GM21723 (cell line): ENCODE measurements around the gene CDH4.
"Not testable (repeated sequence)": the region's sequence is repeated elsewhere in the genome, so short reads cannot be mapped to it uniquely, and the experiment has no call there.

ENCODE experiments used
- ATAC-seq: cut with Tn5 transposase; IDR thresholded peaks from one replicate; pipeline ENCODE4 v1.9.1; 2021; ENCODE audit warnings: mild to moderate bottlenecking, moderate library complexity; ENCODE audit not compliant: unreplicated experiment

CDH4 gene

GRCh38 chr20:61253640-61254511, 1.8 kb downstream of the CDH4 start:
- ATAC-seq = no peak

GRCh38 chr20:61254881-61255626, 3.0 kb downstream of the CDH4 start:
- no peak for ATAC-seq

GRCh38 chr20:61256365-61256764, 4.3 kb downstream of the CDH4 start:
- ATAC-seq = no peak

- no peak for ATAC-seq
Observed at GRCh38 chr20:61256824-61257223, 4.8 kb downstream of the CDH4 start.

GRCh38 chr20:61257611-61258010, 5.5 kb downstream of the CDH4 start:
- no peak for ATAC-seq

- no peak for ATAC-seq
Observed at GRCh38 chr20:61259741-61260140, 7.7 kb downstream of the CDH4 start.

GRCh38 chr20:61260905-61261304, 8.8 kb downstream of the CDH4 start:
- no peak for ATAC-seq

GRCh38 chr20:61262036-61262435, 10.0 kb downstream of the CDH4 start:
- no peak for ATAC-seq

- ATAC-seq = no peak
Observed at GRCh38 chr20:61262514-61262913, 10.5 kb downstream of the CDH4 start.

- ATAC-seq = no peak
Observed at GRCh38 chr20:61263084-61263695, 11.1 kb downstream of the CDH4 start.

- no peak for ATAC-seq
Observed at GRCh38 chr20:61263938-61264337, 11.9 kb downstream of the CDH4 start.

- no peak for ATAC-seq
Observed at GRCh38 chr20:61267241-61267640, 15.2 kb downstream of the CDH4 start.

GRCh38 chr20:61268024-61268423, 16.0 kb downstream of the CDH4 start:
- no peak for ATAC-seq

GRCh38 chr20:61271312-61272231, 19.5 kb downstream of the CDH4 start:
- no peak for ATAC-seq

- not testable (repeated sequence) for ATAC-seq
Observed at GRCh38 chr20:61273024-61273423, 21.0 kb downstream of the CDH4 start.

- not testable (repeated sequence) for ATAC-seq
Observed at GRCh38 chr20:61273666-61274065, 21.6 kb downstream of the CDH4 start.

- no peak for ATAC-seq
Observed at GRCh38 chr20:61274326-61274725, 22.3 kb downstream of the CDH4 start.

GRCh38 chr20:61278296-61278695, 26.2 kb downstream of the CDH4 start:
- ATAC-seq = no peak

GRCh38 chr20:61279621-61280150, 27.6 kb downstream of the CDH4 start:
- no peak for ATAC-seq

- no peak for ATAC-seq
Observed at GRCh38 chr20:61280217-61280980, 28.3 kb downstream of the CDH4 start.
